ENCODE data around the gene MNX1.

The MNX1 gene

DNA sequence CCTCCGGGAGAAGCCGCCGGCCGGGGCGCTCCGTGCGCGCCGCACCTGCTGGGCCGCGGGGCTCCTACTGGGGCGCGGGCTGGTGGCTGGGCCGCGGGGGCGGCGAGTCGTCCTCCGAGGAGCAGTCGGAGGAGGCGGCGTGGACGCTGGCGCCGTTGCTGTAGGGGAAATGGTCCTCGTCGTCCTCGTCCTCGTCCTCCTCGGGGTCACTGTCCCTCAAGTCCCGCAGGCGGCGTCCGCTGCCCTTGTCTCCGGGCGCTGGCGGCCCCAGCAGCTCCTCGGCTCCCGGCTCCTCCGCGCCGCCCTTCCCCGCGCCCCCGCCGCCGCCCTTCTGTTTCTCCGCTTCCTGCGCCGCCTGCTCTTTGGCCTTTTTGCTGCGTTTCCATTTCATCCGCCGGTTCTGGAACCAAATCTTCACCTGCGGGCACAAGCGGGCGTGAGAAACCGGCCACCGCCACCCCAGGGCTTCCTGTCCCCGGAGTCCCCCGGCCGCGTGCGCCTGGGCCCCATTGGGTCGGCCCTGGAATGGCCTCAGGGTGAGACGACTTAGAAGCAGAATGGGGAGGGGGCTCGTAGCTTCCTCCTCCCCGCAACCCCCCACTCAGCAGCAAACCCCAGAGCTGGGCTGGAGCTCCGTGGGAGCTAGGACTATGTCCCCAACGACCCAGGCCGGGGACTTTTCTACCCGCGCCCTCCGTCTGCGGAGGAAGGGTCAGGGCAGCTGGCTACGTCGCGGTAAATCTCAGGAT, 4.8 kb downstream of the MNX1 start:
- no peak overlapping the region for H3K4me3 ChIP-seq (ENCODE audit: low read depth, low read length)
- TF ChIP-seq, protein P1, sequence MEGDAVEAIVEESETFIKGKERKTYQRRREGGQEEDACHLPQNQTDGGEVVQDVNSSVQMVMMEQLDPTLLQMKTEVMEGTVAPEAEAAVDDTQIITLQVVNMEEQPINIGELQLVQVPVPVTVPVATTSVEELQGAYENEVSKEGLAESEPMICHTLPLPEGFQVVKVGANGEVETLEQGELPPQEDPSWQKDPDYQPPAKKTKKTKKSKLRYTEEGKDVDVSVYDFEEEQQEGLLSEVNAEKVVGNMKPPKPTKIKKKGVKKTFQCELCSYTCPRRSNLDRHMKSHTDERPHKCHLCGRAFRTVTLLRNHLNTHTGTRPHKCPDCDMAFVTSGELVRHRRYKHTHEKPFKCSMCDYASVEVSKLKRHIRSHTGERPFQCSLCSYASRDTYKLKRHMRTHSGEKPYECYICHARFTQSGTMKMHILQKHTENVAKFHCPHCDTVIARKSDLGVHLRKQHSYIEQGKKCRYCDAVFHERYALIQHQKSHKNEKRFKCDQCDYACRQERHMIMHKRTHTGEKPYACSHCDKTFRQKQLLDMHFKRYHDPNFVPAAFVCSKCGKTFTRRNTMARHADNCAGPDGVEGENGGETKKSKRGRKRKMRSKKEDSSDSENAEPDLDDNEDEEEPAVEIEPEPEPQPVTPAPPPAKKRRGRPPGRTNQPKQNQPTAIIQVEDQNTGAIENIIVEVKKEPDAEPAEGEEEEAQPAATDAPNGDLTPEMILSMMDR (IDR thresholded peaks at IDR 0.05; ENCODE audit: control insufficient read depth, extremely low read depth, insufficient read depth), result no peak
- no peak for DNase-seq (ENCODE audit: low read depth)

DNA sequence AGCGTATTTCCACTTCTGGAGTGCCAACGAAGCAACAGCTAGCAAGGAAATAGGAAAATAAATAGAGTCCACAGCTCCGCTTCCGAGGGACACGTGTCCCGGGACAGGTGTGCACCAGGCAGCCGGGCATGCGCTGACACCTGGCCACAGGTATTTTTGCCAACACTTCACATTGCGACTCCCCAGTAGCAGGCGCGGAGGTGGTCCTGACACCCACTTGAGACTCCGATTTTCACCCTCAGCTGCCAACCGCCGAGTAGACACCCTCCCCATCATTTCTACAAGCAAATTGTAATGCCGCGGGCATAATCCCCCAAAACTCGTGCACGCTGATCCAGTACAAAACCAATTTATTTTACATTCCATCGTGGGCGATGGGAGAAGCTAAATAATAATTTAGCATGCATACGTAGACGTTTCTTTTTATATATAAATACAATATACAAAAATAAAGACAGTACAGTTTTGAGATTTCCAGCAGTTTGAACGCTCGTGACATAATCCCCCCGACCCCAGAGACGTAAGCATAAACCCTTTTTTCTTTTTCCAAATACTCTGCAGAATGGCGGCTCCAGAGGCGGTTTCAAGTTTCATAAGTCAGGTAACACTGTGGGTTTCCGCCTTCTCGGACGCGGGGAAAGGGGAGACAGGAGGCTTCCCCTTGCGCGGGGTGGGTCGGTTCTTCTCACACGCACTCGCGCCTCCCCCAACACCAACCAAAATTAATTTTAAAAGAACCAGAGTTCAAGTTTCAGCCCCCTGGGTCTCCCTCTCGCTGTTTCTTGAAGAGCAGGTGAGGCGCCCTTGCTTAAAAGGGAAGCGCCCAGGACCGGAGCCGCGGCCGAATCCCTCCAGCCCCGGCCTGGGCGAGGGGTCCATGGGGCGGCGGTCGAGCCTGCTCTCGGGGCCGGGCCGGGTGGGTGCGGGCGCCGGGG, 5.7 kb downstream of the MNX1 start:
- no peak overlapping the region for H3K4me3 ChIP-seq (ENCODE audit: low read depth, low read length)
- DNase-seq (ENCODE audit: low read depth), result no peak
- TF ChIP-seq, protein P1 (IDR thresholded peaks at IDR 0.05; ENCODE audit: control insufficient read depth, extremely low read depth, insufficient read depth), result no peak

DNA sequence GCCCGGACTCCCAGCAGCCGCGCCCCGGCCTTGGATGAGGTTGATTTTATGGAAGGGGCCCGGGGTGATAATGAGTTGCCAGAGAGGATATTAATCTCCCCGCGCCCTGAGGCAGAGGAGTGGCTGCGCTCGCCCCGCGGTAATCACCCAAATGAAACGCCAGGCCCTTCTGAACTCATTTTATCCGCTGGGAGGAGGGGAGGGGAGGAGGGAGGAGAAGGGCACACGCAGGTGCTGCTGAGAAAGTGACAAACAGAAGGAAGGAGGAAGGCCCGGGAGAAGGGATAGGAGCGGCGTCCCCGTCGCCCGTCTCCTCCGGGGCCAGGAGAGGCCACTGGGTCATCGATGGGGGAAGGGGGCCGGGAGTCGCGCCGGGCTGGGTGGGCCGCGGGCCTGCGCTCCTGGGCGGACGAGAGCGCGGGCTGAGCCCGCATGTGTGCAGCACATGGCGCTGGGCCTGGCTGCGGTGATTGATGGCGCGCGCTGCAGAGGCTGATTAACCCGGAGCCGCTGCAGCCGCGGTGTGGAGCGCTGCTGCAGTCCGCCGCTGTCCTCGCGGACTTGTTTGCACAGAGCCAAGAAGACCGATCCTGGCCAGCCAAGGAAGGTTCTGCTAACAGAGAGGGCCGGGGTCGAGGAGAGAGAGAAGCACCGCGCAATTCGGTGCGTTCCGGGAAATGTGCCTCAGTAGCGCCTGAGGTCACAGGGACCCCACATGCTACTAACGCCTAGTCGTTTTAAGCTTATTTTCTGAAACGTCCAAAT, 6.5 kb downstream of the MNX1 start:
- no peak for DNase-seq (ENCODE audit: low read depth)
- no peak overlapping the region for H3K4me3 ChIP-seq (ENCODE audit: low read depth, low read length)
- TF ChIP-seq, protein P1 (IDR thresholded peaks at IDR 0.05; ENCODE audit: control insufficient read depth, extremely low read depth, insufficient read depth), result no peak

DNA sequence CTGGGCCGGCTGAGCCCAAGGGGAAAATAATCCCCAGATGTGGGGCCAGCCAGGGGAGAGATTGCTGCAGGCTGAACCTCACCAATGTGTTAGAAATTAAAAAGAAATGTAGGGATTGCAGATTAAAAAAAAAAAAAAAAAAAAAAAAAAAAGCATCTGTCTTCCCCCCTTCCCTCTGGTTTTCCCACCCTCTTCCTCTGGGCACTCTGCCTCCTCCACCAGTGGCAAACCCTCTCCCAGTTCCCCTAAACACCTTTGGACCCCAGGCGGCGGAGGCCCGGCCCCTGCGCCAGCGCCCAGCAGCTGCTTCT, 7.1 kb downstream of the MNX1 start:
- DNase-seq (ENCODE audit: low read depth), result no peak
- H3K4me3 ChIP-seq (ENCODE audit: low read depth, low read length), result no peak overlapping the region

DNA sequence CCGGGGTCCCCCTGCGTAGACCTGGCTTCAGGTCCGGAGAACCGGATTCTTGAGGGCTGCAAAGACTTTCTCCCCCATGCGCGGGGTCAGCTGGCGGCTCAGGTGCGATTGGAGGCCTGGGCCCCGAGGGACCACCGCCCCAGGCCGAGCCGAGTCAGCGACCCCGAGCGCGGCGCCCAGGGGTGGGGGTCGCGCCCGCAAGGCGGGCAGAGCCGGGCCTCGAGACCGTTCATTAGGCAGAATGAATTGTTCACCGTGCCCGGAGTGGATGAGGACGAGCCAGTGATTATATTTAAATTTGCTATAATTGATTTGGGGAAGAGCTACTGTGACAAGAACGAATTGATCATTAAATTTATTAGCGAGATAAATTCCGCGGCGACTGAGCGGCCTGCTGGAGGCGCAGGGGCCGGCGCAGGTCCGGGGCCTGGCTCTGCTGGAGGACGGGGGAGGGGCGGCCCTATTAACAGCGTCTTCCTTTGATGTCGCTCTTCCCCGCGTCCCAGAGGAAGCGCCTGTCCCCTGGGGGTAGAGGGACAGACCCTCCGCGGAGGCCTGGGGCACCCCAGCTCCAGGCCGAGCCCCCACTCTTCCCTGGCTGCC, 7.5 kb downstream of the MNX1 start:
- no peak for DNase-seq (ENCODE audit: low read depth)
- no peak overlapping the region for H3K4me3 ChIP-seq (ENCODE audit: low read depth, low read length)
- TF ChIP-seq, protein P1 (IDR thresholded peaks at IDR 0.05; ENCODE audit: control insufficient read depth, extremely low read depth, insufficient read depth), result no peak

More for the DNA sequence above, 7.1 kb downstream of the MNX1 start:
- TF ChIP-seq, protein P1 (IDR thresholded peaks at IDR 0.05; ENCODE audit: control insufficient read depth, extremely low read depth, insufficient read depth), result no peak

All from LNCaP clone FGC (cell line).